GM21515 (cell line): ENCODE measurements around the gene FRY.

Experiments
- ATAC-seq: cut with Tn5 transposase; IDR thresholded peaks from one replicate; pipeline ENCODE4 v1.9.1; 2021; ENCODE audit not compliant: unreplicated experiment

FRY gene

GRCh38 chr13:32347651-32348050 is 316.1 kb downstream of the FRY start:
- no peak for ATAC-seq
